ENCODE results near the gene ARHGAP18. TPM values are rescaled to one million over a fixed set of nuclear protein-coding genes. Genes with fewer than 3 reads are reported as not detected.

The ARHGAP18 gene
- total RNA-seq, 2 donors from 2014 or later: 14.3 to 17.7 TPM

- Histone ChIP-seq H3K9ac (ENCODE audit: extremely low read depth, low read length, poor library complexity, severe bottlenecking) (no peak overlapping the region), H3K27me3 (ENCODE audit: control insufficient read depth, insufficient read depth, low read length, poor library complexity, severe bottlenecking) (no peaks in the 10 kb centered on the region), H3K9me3 (ENCODE audit: control insufficient read depth, low read length) (no peaks in the 10 kb centered on the region), H3K36me3 (ENCODE audit: control insufficient read depth, insufficient read depth, low read length) (no peaks in the 10 kb centered on the region), H3K4me1 (ENCODE audit: control insufficient read depth, insufficient read depth, low read length) (no peaks in the 10 kb centered on the region), H3K4me3 (ENCODE audit: low read length) (no peak overlapping the region), H3K27ac (ENCODE audit: low read depth, low read length) (no peak overlapping the region)
- H3K36me3 Mint-ChIP-seq (ENCODE audit: low read depth): peaks cover 2% of the 10 kb centered on the region
- DNase-seq: no peak
- WGBS, 2 experiments (ENCODE audit: insufficient coverage in 1 of 2, insufficient read length in 1 of 2): 83 to 86% methylated on average over 1 to 2 of the region's 2 CpGs
- H3K4me3 Mint-ChIP-seq: no peak overlapping the region
- H3K27me3 Mint-ChIP-seq (ENCODE audit: insufficient read depth): no peaks in the 10 kb centered on the region
- H3K27ac Mint-ChIP-seq: peak overlapping the region; percentile 57
- peaks cover 32% of the 10 kb centered on the region for H3K4me1 Mint-ChIP-seq
- no peaks in the 10 kb centered on the region for H3K9me3 Mint-ChIP-seq
- TF ChIP-seq, protein P1, sequence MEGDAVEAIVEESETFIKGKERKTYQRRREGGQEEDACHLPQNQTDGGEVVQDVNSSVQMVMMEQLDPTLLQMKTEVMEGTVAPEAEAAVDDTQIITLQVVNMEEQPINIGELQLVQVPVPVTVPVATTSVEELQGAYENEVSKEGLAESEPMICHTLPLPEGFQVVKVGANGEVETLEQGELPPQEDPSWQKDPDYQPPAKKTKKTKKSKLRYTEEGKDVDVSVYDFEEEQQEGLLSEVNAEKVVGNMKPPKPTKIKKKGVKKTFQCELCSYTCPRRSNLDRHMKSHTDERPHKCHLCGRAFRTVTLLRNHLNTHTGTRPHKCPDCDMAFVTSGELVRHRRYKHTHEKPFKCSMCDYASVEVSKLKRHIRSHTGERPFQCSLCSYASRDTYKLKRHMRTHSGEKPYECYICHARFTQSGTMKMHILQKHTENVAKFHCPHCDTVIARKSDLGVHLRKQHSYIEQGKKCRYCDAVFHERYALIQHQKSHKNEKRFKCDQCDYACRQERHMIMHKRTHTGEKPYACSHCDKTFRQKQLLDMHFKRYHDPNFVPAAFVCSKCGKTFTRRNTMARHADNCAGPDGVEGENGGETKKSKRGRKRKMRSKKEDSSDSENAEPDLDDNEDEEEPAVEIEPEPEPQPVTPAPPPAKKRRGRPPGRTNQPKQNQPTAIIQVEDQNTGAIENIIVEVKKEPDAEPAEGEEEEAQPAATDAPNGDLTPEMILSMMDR (conservative IDR thresholded peaks at IDR 0.05): no peak
Observed at GRCh38 chr6:129672881-129673631, 36.9 kb downstream of the ARHGAP18 start.

- TF ChIP-seq, protein P1 (conservative IDR thresholded peaks at IDR 0.05): no peak
- H3K27ac Mint-ChIP-seq: peak overlapping the region; percentile 35
- no peak overlapping the region for H3K9ac ChIP-seq (ENCODE audit: extremely low read depth, low read length, poor library complexity, severe bottlenecking)
Observed at GRCh38 chr6:129672341-129672682, 37.7 kb downstream of the ARHGAP18 start.

GRCh38 chr6:129671442-129672340, 38.3 kb downstream of the ARHGAP18 start:
- Mint-ChIP-seq H3K4me3 (no peak overlapping the region), H3K27ac (peak overlapping the region; percentile 8), H3K9me3 (no peaks in the 10 kb centered on the region), H3K4me1 (peaks cover 32% of the 10 kb centered on the region), H3K27me3 (ENCODE audit: insufficient read depth) (no peaks in the 10 kb centered on the region), H3K36me3 (ENCODE audit: low read depth) (peaks cover 2% of the 10 kb centered on the region)
- H3K4me1 ChIP-seq (ENCODE audit: control insufficient read depth, insufficient read depth, low read length): no peaks in the 10 kb centered on the region
- no peaks in the 10 kb centered on the region for H3K9me3 ChIP-seq (ENCODE audit: control insufficient read depth, low read length)
- H3K9ac ChIP-seq (ENCODE audit: extremely low read depth, low read length, poor library complexity, severe bottlenecking): no peak overlapping the region
- no peaks in the 10 kb centered on the region for H3K27me3 ChIP-seq (ENCODE audit: control insufficient read depth, insufficient read depth, low read length, poor library complexity, severe bottlenecking)
- no peak overlapping the region for H3K27ac ChIP-seq (ENCODE audit: low read depth, low read length)
- 84 to 90% methylated on average over 10 of the region's 10 CpGs for WGBS, 2 experiments (ENCODE audit: insufficient coverage in 1 of 2, insufficient read length in 1 of 2)
- DNase-seq: no peak
- no peak overlapping the region for H3K4me3 ChIP-seq (ENCODE audit: low read length)
- TF ChIP-seq, protein P1 (conservative IDR thresholded peaks at IDR 0.05): peak; percentile 64
- H3K36me3 ChIP-seq (ENCODE audit: control insufficient read depth, insufficient read depth, low read length): no peaks in the 10 kb centered on the region

More at GRCh38 chr6:129672341-129672682, 37.7 kb downstream of the ARHGAP18 start:
- Histone ChIP-seq H3K4me1 (ENCODE audit: control insufficient read depth, insufficient read depth, low read length) (no peaks in the 10 kb centered on the region), H3K4me3 (ENCODE audit: low read length) (no peak overlapping the region), H3K9me3 (ENCODE audit: control insufficient read depth, low read length) (no peaks in the 10 kb centered on the region), H3K27ac (ENCODE audit: low read depth, low read length) (no peak overlapping the region), H3K36me3 (ENCODE audit: control insufficient read depth, insufficient read depth, low read length) (no peaks in the 10 kb centered on the region), H3K27me3 (ENCODE audit: control insufficient read depth, insufficient read depth, low read length, poor library complexity, severe bottlenecking) (no peaks in the 10 kb centered on the region)
- 85 to 98% methylated on average over 2 of the region's 2 CpGs for WGBS, 2 experiments (ENCODE audit: insufficient coverage in 1 of 2, insufficient read length in 1 of 2)
- H3K4me3 Mint-ChIP-seq: no peak overlapping the region
- peaks cover 32% of the 10 kb centered on the region for H3K4me1 Mint-ChIP-seq
- H3K27me3 Mint-ChIP-seq (ENCODE audit: insufficient read depth): no peaks in the 10 kb centered on the region
- H3K36me3 Mint-ChIP-seq (ENCODE audit: low read depth): peaks cover 2% of the 10 kb centered on the region
- H3K9me3 Mint-ChIP-seq: no peaks in the 10 kb centered on the region
- DNase-seq: no peak

All from endodermal cell (in vitro differentiated cells).